GM20000 (cell line): ENCODE measurements around the gene QRICH1.

Experiments used
- DNase-seq: peaks from one replicate; pipeline ENCODE4 v3.0.0; 2012; ENCODE audit warnings: low spot score
- CTCF ChIP-seq: IDR thresholded peaks from 2 replicates; pipeline ENCODE4 v1.5.1; 2012; ENCODE audit warnings: mild to moderate bottlenecking, control low read depth; ENCODE audit errors: extremely low read depth, missing control alignments

Gene QRICH1

DNA sequence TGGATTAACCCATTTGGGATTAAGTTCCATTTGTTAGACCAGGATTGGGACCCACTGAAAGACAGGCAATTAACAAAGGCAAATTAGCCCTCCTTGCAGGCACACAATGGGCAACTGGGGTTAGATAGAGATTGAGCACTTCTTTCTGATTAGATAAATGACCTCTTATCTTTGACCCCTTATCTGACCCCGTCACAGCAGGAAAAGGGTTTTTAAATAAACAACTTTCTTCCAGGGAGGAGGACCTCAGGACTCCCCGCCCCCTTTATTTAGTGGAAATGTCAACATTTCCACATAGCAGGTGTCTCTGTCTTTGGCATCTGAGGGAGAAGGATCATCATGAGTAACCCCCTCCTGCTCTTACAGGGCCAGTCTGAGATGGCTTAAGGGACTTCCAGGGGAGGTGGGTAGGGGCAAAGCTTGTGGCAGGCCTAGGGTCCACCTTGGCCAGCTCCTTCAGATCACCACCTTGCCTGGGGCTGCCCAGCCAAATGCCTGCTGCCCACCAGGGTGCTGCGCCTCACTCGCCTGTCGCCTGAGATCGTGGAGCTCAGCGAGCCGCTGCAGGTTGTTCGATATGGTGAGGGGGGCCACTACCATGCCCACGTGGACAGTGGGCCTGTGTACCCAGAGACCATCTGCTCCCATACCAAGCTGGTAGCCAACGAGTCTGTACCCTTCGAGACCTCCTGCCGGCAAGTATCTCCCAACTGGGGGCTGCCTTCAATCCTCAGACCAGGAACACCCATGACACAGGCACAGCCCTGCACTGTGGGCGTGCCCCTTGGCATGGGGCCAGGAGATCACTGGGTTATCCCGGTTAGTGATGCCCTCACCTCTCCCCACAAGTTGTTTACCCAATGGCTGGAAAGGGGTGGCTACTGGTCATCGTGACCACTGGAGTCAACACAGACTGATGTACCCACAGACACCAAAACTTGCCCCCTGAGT is 89.2 kb downstream of the QRICH1 start:
- no peak for TF ChIP-seq CTCF
- no peak for DNase-seq

DNA sequence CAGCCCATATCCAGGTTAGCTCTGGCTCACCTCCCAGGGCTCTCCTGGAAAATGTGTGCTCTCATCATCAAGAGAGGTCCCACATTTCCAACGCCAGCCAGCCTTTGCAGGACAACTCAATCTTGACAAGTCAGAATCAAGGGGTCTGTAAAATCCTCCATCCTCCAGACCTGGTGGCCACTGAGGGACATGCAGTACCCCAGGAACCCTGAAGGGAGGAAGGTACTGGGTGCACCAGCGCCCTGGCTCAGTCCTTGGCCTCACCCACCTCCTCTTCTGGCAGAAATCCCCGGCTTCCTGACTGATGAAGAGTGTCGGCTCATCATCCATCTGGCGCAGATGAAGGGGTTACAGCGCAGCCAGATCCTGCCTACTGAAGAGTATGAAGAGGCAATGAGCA is 92.7 kb downstream of the QRICH1 start:
- DNase-seq: no peak
- no peak for TF ChIP-seq CTCF

- no peak for TF ChIP-seq CTCF
These were observed 94.6 kb downstream of the QRICH1 start for GRCh38 chr3:48999085-48999858.

DNA sequence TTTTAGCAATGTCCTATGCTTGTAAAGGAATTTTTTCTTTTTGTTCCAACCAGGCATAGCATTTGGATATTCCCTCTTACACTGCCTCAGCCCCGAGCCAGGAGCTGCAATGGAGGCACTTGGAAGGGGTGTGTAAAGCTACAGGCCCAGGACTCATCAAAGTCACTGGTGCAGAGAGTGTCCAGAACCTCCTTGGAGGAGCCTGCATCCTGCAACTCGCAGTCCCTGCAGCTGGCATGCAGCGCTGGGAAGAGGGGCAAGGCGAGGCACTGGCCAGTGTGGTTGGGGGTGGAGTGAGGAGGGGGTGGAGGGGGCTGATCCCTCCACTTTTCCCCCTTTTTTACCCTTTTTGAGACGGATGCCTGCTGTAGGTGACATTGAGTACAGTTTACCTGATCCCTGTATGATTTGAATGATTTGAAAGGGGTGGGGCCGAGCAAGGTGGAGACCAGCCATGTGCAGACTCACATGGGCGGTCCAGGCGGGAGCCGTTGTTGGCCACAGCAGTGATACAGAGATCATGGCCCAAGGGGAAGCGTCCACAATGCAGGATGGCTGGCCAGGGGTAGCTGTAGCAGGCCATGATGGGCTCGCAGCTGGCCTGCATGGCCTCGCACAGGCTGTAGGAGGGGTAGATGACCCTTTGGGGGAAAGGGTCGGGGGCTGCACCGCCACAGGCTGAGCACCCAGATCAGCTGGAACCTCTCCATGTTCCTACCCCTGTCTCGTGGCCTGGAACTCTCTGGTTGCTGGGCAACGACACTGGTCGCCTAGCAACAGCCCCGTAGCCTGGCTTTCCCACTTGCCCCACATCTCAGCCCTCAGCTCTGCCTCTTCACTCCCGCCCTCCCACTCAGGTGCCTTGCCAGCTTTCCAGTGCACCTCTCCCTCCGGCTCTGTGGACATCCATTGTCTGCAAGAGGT is 95.9 kb downstream of the QRICH1 start:
- no peak for TF ChIP-seq CTCF
- DNase-seq: no peak

More at GRCh38 chr3:48999085-48999858, 94.6 kb downstream of the QRICH1 start:
- no peak for DNase-seq

- no peak for DNase-seq
- no peak for TF ChIP-seq CTCF
These were observed 96.7 kb downstream of the QRICH1 start for GRCh38 chr3:48997102-48997635.

GRCh38 chr3:48996640-48997039 is 97.2 kb downstream of the QRICH1 start:
- TF ChIP-seq CTCF: no peak
- no peak for DNase-seq
